Islet precursor cell (in vitro differentiated cells): ENCODE measurements around the gene PPM1K.
"Not testable (repeated sequence)": the region's sequence is repeated elsewhere in the genome, so short reads cannot be mapped to it uniquely, and the experiment has no call there.

Experiments used
- DNase-seq: peaks from one replicate; pipeline ENCODE4 v3.0.0-alpha.2; 2018

Gene PPM1K

DNA sequence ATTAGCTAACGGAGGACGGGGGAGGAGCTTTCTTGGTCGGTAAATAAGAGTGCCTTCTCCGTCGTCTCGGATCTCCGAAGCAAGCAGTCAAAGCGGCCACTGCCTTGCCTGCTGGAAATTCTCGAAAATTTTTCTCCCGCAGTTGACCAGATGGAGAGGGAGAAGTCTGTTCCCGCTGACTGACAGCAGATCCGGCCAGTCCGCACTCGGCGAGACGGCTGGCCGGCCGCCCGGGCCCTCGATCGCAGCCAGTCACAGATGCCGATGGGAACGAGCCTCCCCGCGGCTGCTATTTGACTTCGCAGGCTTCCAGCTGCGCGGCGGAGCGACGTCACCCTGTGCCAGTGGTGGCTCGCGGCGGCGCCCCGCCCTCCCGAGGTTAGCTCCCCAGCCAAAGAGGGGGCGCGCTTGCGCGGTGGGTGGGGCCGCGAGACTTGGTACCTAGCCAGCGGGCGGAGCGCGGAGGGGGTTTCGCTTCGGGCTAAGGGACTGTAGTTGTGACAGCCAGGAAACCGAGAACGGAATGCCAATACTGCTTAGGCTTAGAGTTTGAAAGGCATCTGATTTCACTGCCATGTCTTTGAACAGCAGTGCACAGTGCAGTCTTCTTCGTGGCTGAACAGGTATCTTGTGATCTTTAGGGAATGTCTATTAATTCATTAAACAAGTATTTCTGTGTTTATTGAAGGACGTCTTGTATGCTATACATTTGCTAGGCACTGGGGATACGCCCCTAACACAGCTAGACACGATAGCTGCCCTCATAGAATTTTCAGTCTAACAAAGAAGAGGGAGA is at the start of gene PPM1K:
Gene PPM1K (minus strand): TSS at position 123 of the 796 bp plus-strand sequence. CDS start 5,978 bp downstream, outside the sequence.
- DNase-seq: peak; percentile 100

DNA sequence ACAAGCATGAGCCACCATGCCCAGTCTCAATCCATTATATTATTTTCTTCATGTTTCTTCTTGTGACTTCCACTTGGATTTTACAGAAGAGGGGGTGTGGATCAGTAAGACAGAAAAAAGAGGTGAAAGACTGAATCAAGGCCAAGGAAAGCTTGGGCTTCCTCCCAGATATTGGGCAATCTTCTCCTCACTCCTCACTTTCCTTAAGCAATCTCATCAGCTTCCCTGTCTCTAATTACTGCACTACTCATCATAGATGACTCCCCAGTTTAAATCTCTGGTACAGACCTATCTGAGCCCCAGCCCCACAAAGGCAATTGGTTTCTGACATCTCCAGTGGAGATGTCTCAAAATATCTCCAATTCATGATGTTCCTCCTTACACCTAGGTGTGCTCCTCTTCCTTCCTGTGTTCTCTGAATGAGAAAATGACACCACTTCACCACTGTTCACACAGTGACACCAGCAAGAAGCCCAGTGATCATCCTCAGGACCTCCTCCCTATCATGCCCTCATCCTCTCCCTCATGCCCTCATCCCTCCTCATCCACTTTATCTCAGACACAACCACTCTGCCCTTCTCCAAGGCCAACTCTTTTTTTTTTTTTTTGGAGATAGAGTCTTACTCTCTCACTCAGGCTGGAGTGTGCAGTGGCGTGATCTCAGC is 49.5 kb upstream of the PPM1K start:
- no peak for DNase-seq

DNA sequence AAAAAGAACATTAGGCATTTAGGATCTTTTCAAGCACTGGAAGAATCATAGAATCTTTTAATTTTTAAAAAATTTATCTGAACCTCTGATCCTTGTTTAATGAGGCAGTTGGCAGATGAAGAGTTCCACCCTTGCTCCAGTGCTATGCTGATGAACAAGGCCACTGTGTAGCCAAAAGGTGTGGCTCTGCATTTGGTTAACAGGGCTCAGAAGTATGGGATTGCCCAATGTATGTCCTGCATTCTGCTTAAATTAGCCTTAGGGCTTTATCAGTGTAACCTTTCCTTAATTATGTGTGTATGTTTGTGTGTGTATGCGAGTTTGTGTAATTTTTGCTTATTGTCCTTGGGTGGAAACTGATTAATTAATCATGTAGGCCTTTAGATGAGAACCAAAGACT is 43.3 kb upstream of the PPM1K start:
- DNase-seq: no peak

DNA sequence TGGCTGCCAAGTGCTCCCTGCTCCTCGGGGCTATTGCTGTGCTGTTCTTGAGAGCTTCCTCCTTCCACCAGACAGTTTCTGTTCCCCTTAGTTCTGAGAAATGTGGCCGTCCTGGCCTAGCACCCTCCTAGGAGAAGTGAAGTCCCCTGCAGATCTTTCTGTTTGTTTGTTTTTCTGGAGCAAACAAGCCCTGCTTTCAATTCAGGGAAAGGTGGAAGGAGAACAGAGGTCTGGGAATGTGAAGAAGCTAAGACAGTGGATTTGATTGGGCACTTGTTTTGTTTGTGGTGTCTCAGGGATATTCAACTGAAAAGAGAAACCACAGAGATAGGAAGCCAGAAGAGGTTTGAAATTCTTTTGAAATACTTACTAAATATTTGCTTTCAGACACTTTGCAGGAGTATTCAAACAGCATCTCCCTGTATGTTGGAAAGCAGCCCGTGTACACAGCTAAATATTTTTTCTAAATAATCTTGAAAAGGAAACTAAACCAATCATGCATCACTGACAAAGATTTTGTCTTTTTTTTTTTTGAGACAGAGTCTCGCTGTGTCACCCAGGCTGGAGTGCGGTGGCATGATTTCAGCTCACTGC is 36.5 kb upstream of the PPM1K start:
- peak; percentile 73 for DNase-seq

DNA sequence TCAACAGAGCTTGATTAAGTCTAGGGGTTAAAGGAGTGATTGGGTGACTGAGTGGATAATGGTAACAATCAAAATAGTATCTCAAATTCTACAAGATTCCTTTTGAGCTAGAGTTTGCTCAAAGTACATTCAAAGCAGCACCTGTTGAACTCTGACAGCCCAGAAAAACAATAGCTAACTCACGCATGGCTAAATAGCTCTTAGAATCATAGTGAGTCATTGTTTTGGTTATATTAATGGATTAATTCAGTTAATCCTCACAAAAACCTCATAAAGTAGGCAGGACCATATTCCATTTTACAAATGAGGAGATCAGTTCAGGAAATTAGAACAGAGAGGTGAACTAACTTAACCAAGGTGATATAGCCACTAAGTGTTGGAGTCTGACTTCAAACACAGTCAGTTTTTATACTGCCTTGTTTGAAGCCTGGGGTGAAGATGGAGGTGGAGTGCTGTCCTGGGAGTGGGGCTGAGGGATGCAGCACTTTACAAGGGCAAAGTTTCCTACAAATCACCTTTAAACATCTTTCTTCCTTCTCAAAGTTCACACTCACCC is 35.9 kb upstream of the PPM1K start:
- no peak for DNase-seq

DNA sequence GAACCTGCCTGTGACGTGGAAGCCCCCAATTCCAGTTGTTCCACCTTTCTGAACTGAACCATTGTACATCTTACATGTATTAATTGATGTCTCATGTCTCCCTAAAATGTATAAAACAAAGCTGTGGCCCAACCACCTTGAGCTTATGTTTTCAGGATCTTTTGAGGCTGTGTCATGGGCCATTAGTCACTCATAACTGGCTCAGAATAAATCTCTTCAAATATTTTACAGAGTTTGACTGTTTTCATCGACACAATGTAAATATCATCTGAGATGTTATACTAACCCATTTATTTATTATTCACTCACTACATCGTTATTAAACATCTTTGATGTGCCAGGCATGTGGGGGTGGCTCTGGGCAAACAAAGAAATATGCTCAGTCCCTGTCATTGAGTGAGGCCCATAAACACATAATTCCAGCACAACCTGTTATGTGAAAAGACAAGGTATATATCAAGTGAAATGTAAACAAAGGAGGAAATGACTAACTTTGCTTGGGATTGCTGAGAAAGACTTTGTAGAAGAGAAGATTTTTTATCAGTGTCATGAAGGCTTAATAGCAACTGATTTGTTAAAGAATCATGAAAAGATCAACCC is 34.5 kb upstream of the PPM1K start:
- no peak for DNase-seq

DNA sequence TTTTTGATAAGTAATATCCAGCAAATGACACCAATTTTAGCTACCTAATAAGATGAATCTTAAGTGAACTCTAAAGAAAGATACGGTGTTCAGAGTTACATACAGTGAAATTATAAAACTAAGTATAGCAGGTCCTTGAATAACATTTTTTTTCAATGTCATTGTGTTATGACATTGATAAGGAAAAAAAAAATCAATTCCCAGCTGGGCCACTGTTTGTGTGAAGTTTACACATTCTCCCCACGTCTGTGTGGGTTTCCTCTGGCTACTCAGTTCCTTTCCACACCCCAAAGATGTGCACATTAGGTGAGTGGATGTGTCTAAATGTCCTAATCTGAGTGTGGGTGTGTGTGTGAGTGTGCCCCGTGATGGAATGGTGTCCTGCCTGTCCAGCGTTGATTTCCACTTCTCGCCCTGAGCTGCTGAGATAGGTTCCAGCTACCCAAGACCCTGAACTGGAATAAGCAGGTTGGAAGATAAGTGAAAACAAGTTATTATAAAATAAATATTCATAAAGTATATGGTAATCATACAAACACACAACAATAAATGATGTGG is 31.2 kb upstream of the PPM1K start:
- DNase-seq: no peak

DNA sequence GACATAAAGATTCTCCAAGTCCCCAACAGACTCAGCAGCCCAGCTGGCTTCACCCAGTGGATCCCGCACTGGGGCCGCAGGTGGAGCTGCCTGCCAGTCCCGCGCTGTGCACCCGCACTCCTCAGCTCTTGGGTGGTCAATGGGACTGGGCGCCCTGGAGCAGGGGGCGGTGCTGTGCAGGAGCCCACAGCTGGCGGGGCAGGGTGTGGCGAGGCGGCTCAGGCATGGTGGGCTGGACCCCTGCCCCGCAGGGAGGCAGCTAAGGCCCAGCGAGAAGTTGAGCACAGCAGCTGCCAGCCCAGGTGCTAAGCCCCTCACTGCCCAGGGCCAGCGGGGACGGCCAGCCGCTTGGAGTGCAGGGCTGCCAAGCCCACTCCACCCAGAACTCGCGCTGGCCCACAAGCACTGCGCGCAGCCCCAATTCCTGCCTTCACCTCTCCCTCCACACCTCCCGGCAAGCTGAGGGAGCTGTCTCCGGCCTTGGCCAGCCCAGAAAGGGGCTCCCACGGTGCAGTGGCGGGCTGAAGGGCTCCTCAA is 28.8 kb upstream of the PPM1K start:
- DNase-seq: not testable (repeated sequence)

DNA sequence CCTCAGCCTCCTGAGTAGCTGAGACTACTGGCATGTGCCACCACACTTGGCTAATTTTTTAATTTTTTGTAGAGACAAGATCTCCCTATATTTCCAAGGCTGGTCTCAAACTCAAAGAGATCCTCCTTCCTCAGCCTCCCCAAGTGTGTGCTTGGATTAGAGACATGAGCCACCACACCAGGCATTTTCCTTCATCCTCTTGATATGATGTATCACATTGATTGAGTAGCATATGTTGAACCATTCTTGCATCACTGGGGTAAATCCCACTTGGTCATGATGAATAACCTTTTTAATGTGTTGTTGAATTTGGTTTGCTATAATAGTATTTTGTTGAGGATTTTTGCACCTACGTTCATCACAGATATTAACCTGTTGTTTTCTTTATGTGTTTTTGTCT is 24.2 kb upstream of the PPM1K start:
- no peak for DNase-seq

DNA sequence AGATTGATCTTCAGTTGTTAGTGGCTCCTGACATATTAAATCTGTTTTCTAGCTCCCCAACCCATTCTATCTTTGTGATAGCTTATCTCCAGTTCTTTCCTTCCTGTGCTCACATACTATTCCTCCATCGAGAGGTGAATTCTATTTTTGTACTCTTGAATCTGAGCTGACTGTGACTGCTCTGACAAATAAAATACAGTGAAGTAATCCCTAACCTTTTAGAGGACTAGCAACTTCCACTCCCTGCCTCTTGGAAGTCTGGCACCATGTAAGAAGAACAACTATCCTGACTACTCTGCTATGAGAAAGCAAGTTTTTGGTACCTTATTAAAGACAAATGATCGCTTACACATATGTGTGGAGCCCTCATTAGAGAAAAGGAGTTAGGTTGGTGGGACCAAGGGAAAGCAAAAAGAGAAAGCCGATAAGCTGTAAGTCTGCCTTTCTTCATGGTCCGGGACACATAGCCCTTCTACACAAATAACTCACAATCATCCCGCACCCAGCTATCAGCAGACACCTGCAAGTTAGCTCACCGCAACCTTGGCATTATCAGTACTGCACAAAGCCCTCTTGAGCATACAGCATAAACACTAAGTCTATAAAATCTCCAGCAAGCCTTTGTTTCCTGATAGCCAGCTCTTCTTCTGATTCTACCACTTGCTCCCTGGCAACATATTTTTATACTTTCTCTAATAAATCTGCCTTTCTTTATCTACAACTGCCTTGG is 13.5 kb upstream of the PPM1K start:
- no peak for DNase-seq

DNA sequence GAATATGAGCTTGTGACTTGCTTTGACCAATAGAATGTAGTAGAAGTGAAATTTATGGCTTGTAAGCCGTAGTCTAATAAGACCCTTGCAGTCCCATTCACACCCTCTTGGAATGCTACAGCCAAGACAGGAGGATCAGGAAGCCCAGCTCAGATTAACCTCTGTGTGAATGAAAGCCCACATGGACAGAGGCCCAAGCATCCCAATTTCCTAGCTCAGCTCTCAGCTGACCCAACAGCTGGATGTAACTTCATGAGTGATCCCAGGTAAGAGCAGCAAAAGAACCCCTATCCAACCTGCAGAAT is 12.8 kb upstream of the PPM1K start:
- no peak for DNase-seq

DNA sequence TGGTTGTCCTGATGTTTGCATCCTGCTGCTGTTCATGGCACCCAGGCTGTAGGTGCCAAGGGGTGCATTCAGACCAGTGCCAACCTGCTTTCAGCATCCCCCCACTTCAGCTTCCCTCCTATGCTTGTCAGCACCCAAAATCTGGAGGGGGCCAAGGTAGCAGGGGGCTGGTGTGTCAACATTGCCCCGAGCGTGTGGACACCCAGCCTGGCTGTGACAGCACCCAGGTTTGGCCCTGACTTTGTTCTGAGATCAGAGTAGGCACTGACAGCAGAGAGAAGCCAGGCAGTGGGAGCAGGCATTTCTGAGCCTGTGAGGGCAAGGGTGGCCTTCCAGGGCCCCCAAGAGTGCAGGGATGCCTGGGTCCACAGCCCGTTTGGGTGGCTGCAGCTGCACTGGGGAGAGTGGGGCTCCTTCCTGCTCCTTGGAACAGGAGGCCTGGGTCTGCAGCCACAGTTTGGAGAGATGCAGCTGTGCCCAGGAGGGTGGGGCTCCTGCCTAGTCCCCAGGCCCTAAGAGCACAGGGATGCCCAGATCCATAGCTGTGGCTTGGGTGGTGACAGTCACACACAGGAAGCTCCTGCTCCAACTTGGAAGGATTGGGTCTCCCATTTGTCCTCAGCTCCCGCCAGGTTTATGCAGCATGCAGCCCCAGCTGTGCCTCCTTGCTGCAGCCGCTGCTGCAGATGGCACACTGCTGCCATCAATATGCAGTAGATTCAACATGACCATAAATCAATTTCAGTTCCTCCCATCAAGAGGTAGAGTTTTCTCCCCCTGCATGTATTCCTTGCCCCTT is 12.3 kb upstream of the PPM1K start:
- DNase-seq: no peak

DNA sequence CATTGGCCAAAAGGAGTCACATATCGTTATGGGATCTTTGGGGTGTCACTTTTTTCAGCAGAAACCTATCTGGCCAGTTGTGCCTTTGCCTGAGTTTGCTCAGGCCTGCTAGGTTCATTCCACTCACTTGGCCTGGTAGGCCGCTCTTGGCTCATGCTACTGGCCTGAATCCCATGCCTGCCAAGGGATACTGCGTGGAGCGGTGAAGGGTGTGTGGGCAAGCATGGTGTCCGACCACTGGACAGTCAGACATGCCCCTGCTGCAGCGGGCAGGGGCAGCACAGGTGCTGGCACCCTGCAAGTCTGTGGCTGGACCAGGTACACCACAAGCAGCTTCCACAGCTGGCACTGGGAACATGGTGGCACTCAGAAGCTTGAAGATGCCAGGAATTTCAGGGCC is 11.3 kb upstream of the PPM1K start:
- DNase-seq: no peak

DNA sequence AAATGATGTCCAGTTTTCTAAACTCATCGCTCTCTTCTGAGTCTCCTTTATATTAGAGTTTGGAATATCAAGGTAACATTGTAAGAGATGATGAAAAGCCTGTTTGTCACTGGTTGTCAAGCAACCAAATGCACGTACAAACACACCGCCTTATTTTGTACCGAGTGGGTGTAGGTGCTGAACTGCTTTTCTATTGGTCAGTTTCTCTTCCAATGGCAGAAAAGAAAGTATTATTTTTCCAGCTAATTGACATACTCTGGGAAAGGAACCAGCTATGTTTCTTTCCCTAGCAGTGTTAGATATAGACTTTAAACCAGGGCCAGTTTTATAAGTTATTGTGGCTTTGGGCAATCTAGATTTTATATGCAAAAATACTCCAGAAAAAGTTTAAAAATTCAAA is 6.6 kb upstream of the PPM1K start:
- DNase-seq: no peak

DNA sequence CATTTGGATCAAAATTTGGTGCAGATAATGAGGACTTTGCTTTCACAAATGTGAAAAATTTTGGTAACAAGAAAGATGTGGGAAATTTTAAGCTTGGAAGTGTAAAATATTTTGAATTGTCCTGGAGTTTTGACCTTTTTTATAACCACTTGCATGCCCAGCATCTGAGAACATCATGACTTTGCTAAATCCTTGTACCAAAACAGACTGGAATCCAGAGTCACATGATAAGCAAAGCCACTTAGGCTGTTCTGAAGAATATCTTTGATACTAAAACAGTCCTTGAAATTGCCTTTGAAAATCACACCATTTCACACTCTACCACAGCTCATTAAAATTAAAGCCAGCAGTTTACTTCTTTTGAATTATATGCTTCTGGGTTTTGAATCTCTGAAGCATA is 2.5 kb upstream of the PPM1K start:
- DNase-seq: no peak

DNA sequence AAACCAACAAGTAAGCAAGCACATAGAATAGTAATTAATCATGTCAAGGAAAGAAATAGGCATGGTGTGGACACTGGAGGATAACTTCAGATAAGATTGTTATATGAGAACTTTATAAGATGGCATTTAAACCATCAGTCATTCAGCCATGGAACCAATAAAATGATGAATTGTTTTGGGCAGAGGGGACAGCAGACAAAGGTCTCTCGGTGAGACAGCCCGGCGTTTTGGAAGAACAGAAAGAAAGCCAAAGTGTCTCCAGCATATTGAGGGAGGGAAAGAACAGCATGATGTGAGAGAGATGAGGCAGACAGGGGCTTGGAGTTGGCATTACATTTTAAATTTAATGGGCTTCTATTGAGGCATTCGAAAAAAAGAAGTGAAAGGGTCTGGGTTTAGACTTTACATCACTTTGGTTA is 883 bp upstream of the PPM1K start:
- DNase-seq: no peak

DNA sequence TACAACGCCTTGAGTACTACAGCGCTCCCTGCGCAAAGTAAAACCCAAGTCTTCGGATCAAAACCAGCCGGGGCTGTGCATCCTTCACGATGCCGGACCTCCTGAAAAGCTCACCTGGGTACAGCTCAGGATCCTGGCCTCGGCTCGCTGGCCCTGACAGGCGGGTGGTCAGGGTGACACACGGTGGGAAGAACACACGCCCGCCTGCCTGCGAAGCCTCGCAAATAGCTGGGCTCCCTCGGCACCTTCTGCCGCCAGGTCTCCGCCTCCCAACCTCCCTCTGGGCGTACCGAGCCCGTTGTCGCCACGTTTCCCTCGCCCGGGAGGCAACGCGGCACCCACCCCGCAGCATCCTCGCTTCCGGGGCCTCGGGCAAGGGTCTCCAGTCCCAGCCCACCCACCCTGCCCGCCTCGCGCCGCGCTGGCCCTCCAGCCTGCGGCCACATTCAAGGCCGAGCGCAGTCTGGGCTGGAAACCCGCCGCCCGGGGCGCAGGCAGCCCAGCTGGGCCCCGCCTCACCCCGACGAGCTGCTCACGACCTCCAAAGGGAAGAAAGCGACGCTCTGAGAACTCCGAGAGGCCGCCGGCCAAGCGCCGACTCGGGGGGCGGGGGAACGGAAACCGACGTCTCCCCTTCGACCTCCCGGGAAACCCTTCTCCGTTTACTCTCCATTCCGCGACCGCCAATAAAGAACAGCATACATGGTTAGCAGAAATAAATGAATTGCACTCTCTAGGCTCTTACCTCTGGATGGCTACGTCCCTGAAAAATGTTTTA is 511 bp downstream of the PPM1K start:
- peak; percentile 82 for DNase-seq

DNA sequence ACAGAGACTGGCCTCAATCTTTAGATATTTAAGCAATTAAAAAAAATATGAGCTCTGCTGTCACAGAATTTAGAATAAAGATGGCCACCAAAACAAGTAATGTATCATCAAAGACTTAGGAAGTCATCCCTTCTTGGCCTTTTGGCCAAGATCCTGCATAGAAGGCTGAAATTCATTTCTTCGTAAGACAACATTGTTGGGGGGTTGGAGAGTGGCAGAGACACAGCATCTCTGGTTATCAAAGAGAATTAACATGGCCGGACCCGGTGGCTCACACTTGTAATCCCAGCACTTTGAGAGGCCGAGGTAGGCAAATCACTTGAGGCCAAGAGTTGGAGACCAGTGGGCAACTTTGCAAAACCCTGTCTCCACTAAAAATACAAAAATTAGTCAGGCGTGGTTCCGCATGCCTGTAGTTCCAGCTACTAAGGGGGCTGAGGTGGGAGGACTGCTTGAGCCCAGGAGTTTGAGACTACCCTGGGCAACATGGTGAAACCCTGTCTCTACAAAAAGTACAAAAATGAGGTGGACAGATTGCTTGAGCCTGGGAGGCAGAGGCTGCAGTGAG is 4.0 kb downstream of the PPM1K start:
- DNase-seq: no peak

DNA sequence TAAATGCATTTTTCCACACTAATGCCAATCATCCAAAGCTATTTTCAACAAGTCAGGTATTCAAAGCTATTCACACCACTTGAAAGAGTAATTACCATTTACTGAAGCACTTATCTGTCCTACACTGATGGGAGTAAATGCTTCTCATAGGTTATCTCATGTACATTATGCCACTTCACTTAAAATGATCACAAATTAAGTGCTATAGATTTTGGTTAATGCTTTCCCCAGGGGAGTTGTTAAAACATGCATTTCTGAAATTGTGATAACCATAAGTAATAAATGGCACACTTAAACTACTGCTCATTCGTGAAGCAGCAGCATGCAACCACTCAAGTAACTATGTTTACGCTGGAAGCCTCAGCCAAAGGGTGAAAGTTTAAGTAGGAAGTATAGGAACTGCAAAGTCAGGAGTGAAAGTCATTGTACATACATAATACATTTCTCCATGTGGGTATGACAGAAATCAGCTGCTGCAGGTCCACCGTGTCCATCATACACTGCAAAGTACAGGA is 6.6 kb downstream of the PPM1K start:
- no peak for DNase-seq
